LNCAP (cell line): ENCODE data around the gene SPOPL.

Experiments
- CTCF ChIP-seq: fragments of 450-650 bp; IDR thresholded peaks from 2 replicates; pipeline ENCODE4 v1.5.1; 2017; ENCODE audit warnings: mild to moderate bottlenecking

The SPOPL gene

DNA sequence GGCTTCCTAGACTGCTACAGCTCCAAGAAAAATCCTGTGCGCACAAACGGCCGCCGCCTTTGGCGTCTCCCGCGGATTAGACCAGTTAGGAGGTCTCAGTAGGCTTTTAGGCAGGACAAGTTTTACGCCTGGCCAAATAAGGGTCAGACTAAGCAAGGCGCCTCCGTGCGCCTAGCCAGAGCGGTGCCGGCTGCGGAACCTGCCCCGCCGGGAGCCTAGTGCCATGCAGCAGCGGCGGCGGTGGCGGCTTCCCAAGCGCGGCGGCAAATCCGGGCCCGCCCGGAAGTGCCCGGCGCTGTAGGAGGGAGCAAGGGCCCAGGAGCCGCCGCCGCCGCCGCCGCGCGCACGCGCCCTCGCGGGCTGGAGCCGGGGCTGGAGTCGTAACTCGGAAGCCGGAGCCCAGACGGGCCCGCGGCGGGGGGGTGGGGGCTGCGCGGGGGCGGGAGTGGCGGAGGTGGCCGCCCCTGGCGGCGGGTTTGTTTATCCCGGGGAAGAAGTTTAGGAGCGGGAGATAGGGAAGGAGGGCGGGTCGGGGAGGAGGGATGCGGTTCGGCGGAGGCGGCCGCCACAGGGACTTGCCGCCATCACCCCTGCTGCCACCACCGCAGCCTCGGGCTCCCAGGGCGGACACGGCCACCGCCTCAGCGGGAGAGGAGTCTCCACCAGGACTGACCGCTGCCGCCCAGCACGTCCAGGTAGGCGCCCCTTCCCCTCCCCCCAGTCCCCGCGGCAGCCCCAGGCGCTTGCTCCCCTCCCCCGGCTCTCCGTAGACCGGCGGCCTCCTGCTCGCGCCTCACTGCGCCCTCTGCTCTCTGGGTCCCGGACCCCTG, at the start of gene SPOPL:
Gene SPOPL, plus strand, starts transcription at position 346 of the 830 bp plus-strand sequence. CDS start 48,447 bp downstream, outside the sequence.
- TF ChIP-seq CTCF: no peak

- TF ChIP-seq CTCF: no peak
Observed at GRCh38 chr2:138452324-138452723, 49.2 kb upstream of the SPOPL start.

DNA sequence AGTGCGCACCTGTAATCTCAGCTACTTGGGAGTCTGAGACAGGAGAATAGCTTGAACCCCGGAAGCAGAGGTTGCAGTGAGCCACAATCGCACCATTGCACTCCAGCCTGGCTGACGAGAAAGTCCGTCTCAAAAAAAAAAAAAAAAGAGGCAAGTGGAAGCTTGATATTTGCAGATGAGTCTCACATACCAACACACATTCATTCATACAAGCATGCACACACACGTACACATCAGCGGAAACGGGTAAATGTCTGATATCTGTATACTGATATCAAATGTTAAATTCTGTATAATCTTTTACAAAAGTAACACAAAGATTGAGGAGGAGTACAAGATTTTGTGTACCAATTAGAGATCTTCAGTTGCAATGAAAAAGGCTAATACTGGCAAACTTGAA, 47.8 kb upstream of the SPOPL start:
- no peak for TF ChIP-seq CTCF

GRCh38 chr2:138454761-138455160, 46.8 kb upstream of the SPOPL start:
- no peak for TF ChIP-seq CTCF

DNA sequence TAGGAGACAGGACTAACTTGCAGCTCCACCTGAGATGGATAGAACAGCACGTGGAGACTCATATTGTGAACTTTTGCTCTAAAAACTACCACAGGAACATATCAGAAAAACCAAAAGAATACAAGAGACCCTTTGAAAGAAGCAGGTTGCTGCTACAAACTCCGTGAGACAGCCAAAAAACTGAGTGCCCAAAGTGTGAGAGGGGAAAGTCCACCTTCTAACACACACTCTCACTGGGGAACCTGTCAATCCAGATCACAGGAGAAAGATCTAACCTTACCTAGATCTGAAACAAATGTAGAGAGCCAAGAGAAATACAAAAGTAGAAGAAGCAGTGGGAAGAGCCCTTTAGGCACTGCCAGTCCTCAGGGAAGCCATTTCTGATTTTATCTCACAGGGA, 46.3 kb upstream of the SPOPL start:
- no peak for TF ChIP-seq CTCF

DNA sequence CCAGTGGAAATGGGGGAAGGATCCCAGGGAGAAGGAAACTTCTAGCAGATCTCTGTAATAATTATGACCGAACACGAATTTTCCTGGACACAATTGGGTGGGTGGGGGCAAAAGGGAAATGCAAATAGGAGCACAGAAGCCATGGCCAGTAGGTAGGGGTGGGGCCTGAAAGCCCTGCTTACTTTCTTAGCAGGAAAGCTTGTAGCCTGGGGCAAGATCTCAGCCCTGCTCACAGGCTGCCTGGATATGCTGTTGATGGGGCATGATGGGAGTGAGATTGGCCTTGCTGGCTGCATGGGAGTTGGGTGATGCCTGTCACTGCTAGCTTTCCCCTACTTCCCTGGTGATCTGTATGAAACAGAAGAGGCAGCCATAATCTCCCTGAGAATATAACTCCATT, 45.9 kb upstream of the SPOPL start:
- TF ChIP-seq CTCF: no peak

DNA sequence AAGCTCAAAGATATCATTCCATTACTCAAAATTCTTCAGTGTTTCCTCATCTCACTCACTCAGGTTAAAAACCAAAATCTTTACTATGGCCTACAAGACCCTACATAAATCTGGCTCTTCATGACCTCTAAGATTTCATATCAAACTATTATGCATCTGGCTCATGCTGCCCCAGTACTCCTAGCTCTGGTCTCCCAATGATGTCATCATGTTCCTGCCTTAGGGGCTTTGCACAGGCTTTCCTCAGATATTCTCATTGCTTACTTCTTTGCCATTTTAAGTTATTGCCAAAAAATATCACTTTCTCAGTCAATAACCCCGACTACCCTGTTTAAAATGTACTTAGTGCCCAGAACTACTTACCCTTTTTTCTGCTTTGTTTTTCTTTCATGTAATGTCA, 33.0 kb upstream of the SPOPL start:
- no peak for TF ChIP-seq CTCF
